Aorta (tissue), 5 donors: ENCODE results near the gene RBMS1. TPM values are rescaled to one million over a fixed set of nuclear protein-coding genes. Genes with fewer than 3 reads are reported as not detected.

Source experiments
- ATAC-seq: fragments of 200-7000 bp; cut with Tn5 transposase; one replicate; pipeline ENCODE4 v1.9.1; 2022; ENCODE audit warnings: moderate library complexity; ENCODE audit not compliant: low FRiP score
- DNase-seq, 2 donors: peaks; one replicate each; pipeline ENCODE4 v3.0.0-alpha.2; 2020
- H3K27ac ChIP-seq, 2 donors: one replicate each; pipeline ENCODE4 v1.5.1; 2013; ENCODE audit warnings: low read length in 2 of 2, mild to moderate bottlenecking in 2 of 2, moderate library complexity in 2 of 2, control low read depth in 1 of 2, inconsistent platforms in 1 of 2, low read depth in 1 of 2
- H3K27me3 ChIP-seq, 2 donors: one replicate each; pipeline ENCODE4 v1.6.1; 2013; ENCODE audit warnings: control low read depth in 1 of 2, low read length in 1 of 2, mild to moderate bottlenecking in 1 of 2, moderate library complexity in 1 of 2; ENCODE audit not compliant: insufficient read depth in 2 of 2, control insufficient read depth in 1 of 2
- H3K36me3 ChIP-seq, 2 donors: one replicate each; pipeline ENCODE4 v1.6.1; 2013; ENCODE audit warnings: control low read depth in 1 of 2, low read length in 1 of 2, mild to moderate bottlenecking in 1 of 2; ENCODE audit not compliant: insufficient read depth in 2 of 2, control insufficient read depth in 1 of 2
- H3K4me1 ChIP-seq, 2 donors: one replicate each; pipeline ENCODE4 v1.6.1; 2013; ENCODE audit warnings: low read length in 2 of 2, control low read depth in 1 of 2, mild to moderate bottlenecking in 1 of 2, moderate library complexity in 1 of 2; ENCODE audit not compliant: insufficient read depth in 2 of 2, control insufficient read depth in 1 of 2
- H3K4me3 ChIP-seq, 2 donors: one replicate each; pipeline ENCODE4 v1.5.1; 2013; ENCODE audit warnings: low read length in 2 of 2, control low read depth in 1 of 2, mild to moderate bottlenecking in 1 of 2
- H3K9me3 ChIP-seq: one replicate; pipeline ENCODE4 v1.6.1; 2013; ENCODE audit warnings: mild to moderate bottlenecking, low read length; ENCODE audit not compliant: control insufficient read depth
- WGBS, 2 donors: extraction: QIAGEN DNeasy Blood & Tissue Kit; methylation state at CpG; one replicate each; pipeline ENCODE4 v1.1.7; 2013; 5-methylcytosine and 5-hydroxymethylcytosine counted together
- intact Hi-C, 2 donors: fragments of 100-400 bp; cut with DNase I; formaldehyde crosslinking; loops; one replicate each; pipeline versions ENCODE4 v1.14.2 to v1.15.0; 2022
- polyA plus RNA-seq, 2 donors: library from polyadenylated mRNA; stranded (reverse); fragments of 200-250 nt; gene quantifications; one replicate each; pipeline ENCODE4 v1.2.3, GENCODE V29; 2013
- total RNA-seq, 2 donors: library from RNA; stranded (reverse); fragmentation: NEBNext Ultra II Directional; extraction: Animal tissue kit (Norgen Biotek cat#: 25700); gene quantifications; one replicate each; pipeline ENCODE4 v1.2.1, GENCODE V29; 2021
- donor health status: healthy with polysubstance abuse.
- donor health status: Bipolar disorder and iron deficiency.
- donor health status: DM: no; HTN: no; CAD: no.
- donor health status: DM: no; HTN: no; CAD: no.
- donor health status: DM: yes; HTN: yes; CAD: no.

The RBMS1 gene
- total and polyA plus RNA-seq, 4 donors = 32.8 to 146 (median 99.3) TPM

GRCh38 chr2:160294339-160294803 lies 199.2 kb downstream of the RBMS1 start:
- 25 to 29% methylated on average over 5 of the region's 5 CpGs for WGBS, 2 donors
- peaks cover 5 to 8% of the 10 kb centered on the region in 2 donors for H3K4me1 ChIP-seq

GRCh38 chr2:160293391-160294091 lies 200.1 kb downstream of the RBMS1 start:
- 72 to 79% methylated on average over 6 of the region's 6 CpGs for WGBS, 2 donors
- Histone ChIP-seq H3K27me3 (no peaks in the 10 kb centered on the region), H3K4me3 (no peak overlapping the region), H3K36me3 (no peaks in the 10 kb centered on the region), H3K27ac (no peak overlapping the region), H3K4me1 (peaks cover 6 to 11% of the 10 kb centered on the region in 2 donors), H3K9me3 (no peaks in the 10 kb centered on the region)
- intact Hi-C loops = no loop called here
- ATAC-seq (peak; percentile 71), DNase-seq (peak in 1 of 2 donors; percentile 52)

More at GRCh38 chr2:160294339-160294803, 199.2 kb downstream of the RBMS1 start:
- no peaks in the 10 kb centered on the region for H3K27me3 ChIP-seq
- no peaks in the 10 kb centered on the region for H3K36me3 ChIP-seq
- ATAC-seq (peak; percentile 74), DNase-seq (peak; percentile 75 to 79)
- no peak overlapping the region for H3K4me3 ChIP-seq
- H3K27ac ChIP-seq = no peak overlapping the region
- intact Hi-C loops = no loop called here
- H3K9me3 ChIP-seq = no peaks in the 10 kb centered on the region

- Histone ChIP-seq H3K36me3 (no peaks in the 10 kb centered on the region), H3K4me1 (peaks cover 6 to 14% of the 10 kb centered on the region in 2 donors), H3K9me3 (no peaks in the 10 kb centered on the region), H3K27me3 (no peaks in the 10 kb centered on the region), H3K4me3 (no peak overlapping the region), H3K27ac (no peak overlapping the region)
- WGBS, 2 donors = 75 to 78% methylated on average over 1 of the region's 1 CpG
- no peak for DNase-seq
- no peak for ATAC-seq
- intact Hi-C loops = no loop called here
These were observed 201.4 kb downstream of the RBMS1 start for GRCh38 chr2:160292225-160292624.

- ATAC-seq (no peak), DNase-seq (no peak)
- no peak overlapping the region for H3K4me3 ChIP-seq
- H3K36me3 ChIP-seq = no peaks in the 10 kb centered on the region
- 42 to 48% methylated on average over 4 of the region's 4 CpGs for WGBS, 2 donors
- H3K27ac ChIP-seq = no peak overlapping the region
- no peaks in the 10 kb centered on the region for H3K9me3 ChIP-seq
- intact Hi-C loops = no loop called here
- peaks cover 6 to 14% of the 10 kb centered on the region in 2 donors for H3K4me1 ChIP-seq
- H3K27me3 ChIP-seq = no peaks in the 10 kb centered on the region
These were observed 202.2 kb downstream of the RBMS1 start for GRCh38 chr2:160291382-160291781.

- Histone ChIP-seq H3K4me1 (peaks cover 6 to 14% of the 10 kb centered on the region in 2 donors), H3K27me3 (no peaks in the 10 kb centered on the region), H3K36me3 (no peaks in the 10 kb centered on the region), H3K27ac (no peak overlapping the region), H3K9me3 (no peaks in the 10 kb centered on the region), H3K4me3 (no peak overlapping the region)
- intact Hi-C loops = no loop called here
- ATAC-seq = no peak
- DNase-seq = no peak
- 77 to 86% methylated on average over 3 of the region's 3 CpGs for WGBS, 2 donors
These were observed 203.0 kb downstream of the RBMS1 start for GRCh38 chr2:160290598-160290997.

- peaks cover 6 to 14% of the 10 kb centered on the region in 2 donors for H3K4me1 ChIP-seq
- no peaks in the 10 kb centered on the region for H3K36me3 ChIP-seq
- H3K27me3 ChIP-seq = no peaks in the 10 kb centered on the region
- H3K4me3 ChIP-seq = no peak overlapping the region
- no peaks in the 10 kb centered on the region for H3K9me3 ChIP-seq
- intact Hi-C loops = no loop called here
- ATAC-seq (no peak), DNase-seq (no peak)
- no peak overlapping the region for H3K27ac ChIP-seq
- 77 to 79% methylated on average over 3 of the region's 3 CpGs for WGBS, 2 donors
These were observed 203.8 kb downstream of the RBMS1 start for GRCh38 chr2:160289831-160290230.

GRCh38 chr2:160289126-160289525 lies 204.5 kb downstream of the RBMS1 start:
- Histone ChIP-seq H3K27me3 (no peaks in the 10 kb centered on the region), H3K4me3 (no peak overlapping the region), H3K9me3 (no peaks in the 10 kb centered on the region), H3K4me1 (peaks cover 4 to 14% of the 10 kb centered on the region in 2 donors), H3K36me3 (no peaks in the 10 kb centered on the region), H3K27ac (no peak overlapping the region)
- intact Hi-C loops = no loop called here
- no peak for ATAC-seq
- WGBS, 2 donors = 23 to 45% methylated on average over 1 of the region's 1 CpG
- DNase-seq = no peak

GRCh38 chr2:160288324-160288723 lies 205.3 kb downstream of the RBMS1 start:
- Histone ChIP-seq H3K4me3 (no peak overlapping the region), H3K36me3 (no peaks in the 10 kb centered on the region), H3K27ac (no peak overlapping the region), H3K27me3 (no peaks in the 10 kb centered on the region), H3K9me3 (no peaks in the 10 kb centered on the region), H3K4me1 (peaks cover 4 to 10% of the 10 kb centered on the region in 2 donors)
- intact Hi-C loops = no loop called here
- 40 to 41% methylated on average over 2 of the region's 2 CpGs for whole genome bisulfite sequencing, 2 donors
- no peak for DNase-seq
- ATAC-seq = no peak

- H3K9me3 ChIP-seq = no peaks in the 10 kb centered on the region
- intact Hi-C loops = no loop called here
- ATAC-seq (no peak), DNase-seq (no peak)
- no peak overlapping the region for H3K27ac ChIP-seq
- H3K4me1 ChIP-seq = peaks cover 4 to 8% of the 10 kb centered on the region in 2 donors
- 26 to 32% methylated on average over 3 of the region's 3 CpGs for WGBS, 2 donors
- H3K27me3 ChIP-seq = no peaks in the 10 kb centered on the region
- no peaks in the 10 kb centered on the region for H3K36me3 ChIP-seq
- no peak overlapping the region for H3K4me3 ChIP-seq
These were observed 206.1 kb downstream of the RBMS1 start for GRCh38 chr2:160287476-160287875.
